Body of pancreas (tissue), 4 donors: ENCODE data around the gene GPR183. TPM values are rescaled to one million over a fixed set of nuclear protein-coding genes. Genes with fewer than 3 reads are reported as not detected.

Source experiments
- ATAC-seq: fragments of 150-250 bp; one replicate; pipeline ENCODE4 v1.9.1; 2016
- DNase-seq, 4 donors: peaks; one replicate each; pipeline ENCODE4 v3.0.0-alpha.2; 2019
- H3K27ac ChIP-seq, 4 donors: fragments of 200-600 bp; sonication (generic); 1 replicate in 3 of 4; 2 replicates in 1 of 4; pipeline versions ENCODE4 v1.5.1 to v1.6.1; 2016 to 2019; ENCODE audit warnings: mild to moderate bottlenecking in 1 of 4, mixed read lengths in 1 of 4, moderate library complexity in 1 of 4
- H3K27me3 ChIP-seq, 2 donors: fragments of 200-600 bp; sonication (generic); one replicate each; pipeline ENCODE4 v1.6.0; 2016; ENCODE audit warnings: mild to moderate bottlenecking in 1 of 2
- H3K36me3 ChIP-seq, 2 donors: fragments of 200-600 bp; sonication (generic); replicated peaks in 1 of 2; 2 replicates each; pipeline ENCODE4 v1.5.1; 2016; ENCODE audit warnings: low read depth in 2 of 2; ENCODE audit not compliant: insufficient read depth in 1 of 2
- H3K4me1 ChIP-seq: fragments of 200-600 bp; sonication (generic); one replicate; pipeline ENCODE4 v1.6.0; 2016
- H3K4me3 ChIP-seq, 2 donors: fragments of 200-600 bp; sonication (generic); 1 replicate in 1 of 2; 2 replicates in 1 of 2; pipeline ENCODE4 v1.5.1; 2016 to 2019
- H3K9me3 ChIP-seq, 3 donors: fragments of 200-600 bp; sonication (generic); 1 replicate in 2 of 3; 2 replicates in 1 of 3; pipeline ENCODE4 v1.5.1; 2016
- POLR2A ChIP-seq, 3 donors: fragments of 450-650 bp; IDR thresholded peaks; one replicate each; pipeline ENCODE4 v1.6.1; 2016; ENCODE audit warnings: antibody characterized with exemption in 3 of 3, mild to moderate bottlenecking in 2 of 3
- WGBS, 2 donors: methylation state at CpG; one replicate each; pipeline ENCODE4 v1.1.5; 2017; 5-methylcytosine and 5-hydroxymethylcytosine counted together
- intact Hi-C: fragments of 100-400 bp; cut with DNase I; formaldehyde crosslinking; loops from one replicate; pipeline ENCODE4 v1.15.1; 2023
- total RNA-seq, 2 donors: library from RNA; depleted of rRNA; stranded (reverse); fragments of >200 nt; gene quantifications; one replicate each; pipeline ENCODE4 v1.1.0, GENCODE V29; 2016
- TF ChIP-seq, protein P1 (sequence below), 7 experiments: fragments of 450-650 bp in 4 of 7; fragments of 200-600 bp in 3 of 7; sonication (generic) in 3 of 7; IDR thresholded peaks; one replicate each; pipeline ENCODE4 v1.5.1; 2016 to 2019; ENCODE audit warnings: antibody characterized with exemption in 7 of 7

The GPR183 gene
- total RNA-seq, 2 donors from 2014 or later = 3.6 TPM; not detected in 1

DNA sequence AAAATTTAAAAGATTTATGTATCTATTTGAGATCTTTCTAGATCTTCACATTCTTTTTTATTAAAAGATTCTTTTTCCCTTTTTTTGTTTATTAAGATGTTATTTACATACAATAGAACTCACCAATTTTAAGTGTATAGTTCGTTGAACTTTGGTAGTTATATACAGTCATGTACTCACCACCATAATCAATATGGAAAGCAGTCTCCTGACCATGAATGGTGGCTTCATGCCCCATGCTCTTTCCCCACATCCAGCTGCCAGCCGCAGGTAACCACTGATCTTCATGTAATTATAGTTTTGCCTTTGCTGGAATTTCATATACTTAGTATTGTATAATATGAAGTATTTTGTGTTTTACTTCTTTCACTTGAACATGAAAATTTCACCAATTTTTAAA, 20.6 kb upstream of the GPR183 start:
- Histone ChIP-seq H3K4me3 (no peak overlapping the region), H3K9me3 (no peaks in the 10 kb centered on the region), H3K4me1 (no peaks in the 10 kb centered on the region), H3K27me3 (no peaks in the 10 kb centered on the region), H3K27ac (no peak overlapping the region), H3K36me3 (no peaks in the 10 kb centered on the region)
- DNase-seq = no peak
- no peak for TF ChIP-seq POLR2A (IDR thresholded peaks at IDR 0.05)
- TF ChIP-seq, protein P1, sequence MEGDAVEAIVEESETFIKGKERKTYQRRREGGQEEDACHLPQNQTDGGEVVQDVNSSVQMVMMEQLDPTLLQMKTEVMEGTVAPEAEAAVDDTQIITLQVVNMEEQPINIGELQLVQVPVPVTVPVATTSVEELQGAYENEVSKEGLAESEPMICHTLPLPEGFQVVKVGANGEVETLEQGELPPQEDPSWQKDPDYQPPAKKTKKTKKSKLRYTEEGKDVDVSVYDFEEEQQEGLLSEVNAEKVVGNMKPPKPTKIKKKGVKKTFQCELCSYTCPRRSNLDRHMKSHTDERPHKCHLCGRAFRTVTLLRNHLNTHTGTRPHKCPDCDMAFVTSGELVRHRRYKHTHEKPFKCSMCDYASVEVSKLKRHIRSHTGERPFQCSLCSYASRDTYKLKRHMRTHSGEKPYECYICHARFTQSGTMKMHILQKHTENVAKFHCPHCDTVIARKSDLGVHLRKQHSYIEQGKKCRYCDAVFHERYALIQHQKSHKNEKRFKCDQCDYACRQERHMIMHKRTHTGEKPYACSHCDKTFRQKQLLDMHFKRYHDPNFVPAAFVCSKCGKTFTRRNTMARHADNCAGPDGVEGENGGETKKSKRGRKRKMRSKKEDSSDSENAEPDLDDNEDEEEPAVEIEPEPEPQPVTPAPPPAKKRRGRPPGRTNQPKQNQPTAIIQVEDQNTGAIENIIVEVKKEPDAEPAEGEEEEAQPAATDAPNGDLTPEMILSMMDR (IDR thresholded peaks at IDR 0.05) = no peak
- intact Hi-C loops = no loop called here
- WGBS, 2 donors = 90 to 98% methylated on average over 2 of the region's 2 CpGs
- no peak for ATAC-seq

DNA sequence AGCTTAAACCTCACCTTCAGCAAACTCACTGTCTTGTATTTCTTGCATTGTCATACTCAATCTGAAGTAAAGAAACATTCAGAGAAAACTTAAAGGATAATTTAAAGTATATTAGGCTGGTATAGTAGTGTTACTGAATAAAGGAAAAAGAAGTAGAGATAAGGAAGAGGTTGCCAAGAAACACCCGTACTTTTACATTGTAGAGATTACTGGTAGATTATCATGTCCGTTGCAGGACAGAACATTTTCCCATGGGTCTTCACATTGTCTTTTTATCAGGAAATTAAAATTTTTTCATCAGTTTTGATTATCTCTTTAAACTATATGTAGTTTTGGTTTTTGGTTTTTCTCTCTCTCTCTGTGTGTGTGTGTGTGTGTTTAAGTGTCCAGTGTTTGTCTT, 19.9 kb upstream of the GPR183 start:
- H3K9me3 ChIP-seq = no peaks in the 10 kb centered on the region
- H3K4me1 ChIP-seq = no peaks in the 10 kb centered on the region
- no peak overlapping the region for H3K27ac ChIP-seq
- H3K27me3 ChIP-seq = no peaks in the 10 kb centered on the region
- TF ChIP-seq, protein P1 (IDR thresholded peaks at IDR 0.05) = no peak
- TF ChIP-seq POLR2A (IDR thresholded peaks at IDR 0.05) = no peak
- DNase-seq (no peak), ATAC-seq (no peak)
- WGBS, 2 donors = 74 to 83% methylated on average over 2 of the region's 2 CpGs
- intact Hi-C loops = no loop called here
- H3K4me3 ChIP-seq = no peak overlapping the region
- no peaks in the 10 kb centered on the region for H3K36me3 ChIP-seq

DNA sequence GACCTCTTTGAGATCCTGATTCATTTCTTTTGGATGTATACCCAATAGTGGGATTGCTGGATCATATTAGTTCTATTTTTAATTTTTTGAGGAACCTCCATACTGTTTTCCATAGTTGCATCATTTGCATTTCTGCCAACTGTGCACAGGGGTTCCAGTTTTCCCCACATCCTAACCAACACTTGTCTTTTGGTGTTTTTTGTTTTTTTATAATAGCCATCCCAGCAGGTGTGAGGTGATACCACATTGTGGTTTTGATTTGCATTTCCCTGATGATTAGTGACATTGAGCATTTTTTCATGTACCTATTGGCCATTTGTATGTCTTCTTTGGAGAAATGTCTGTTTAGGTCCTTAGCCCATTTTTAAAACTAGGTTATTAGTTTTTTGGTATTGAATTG, 18.8 kb upstream of the GPR183 start:
- Histone ChIP-seq H3K4me3 (no peak overlapping the region), H3K36me3 (no peaks in the 10 kb centered on the region), H3K27ac (no peak overlapping the region), H3K9me3 (no peaks in the 10 kb centered on the region), H3K4me1 (peaks cover 4% of the 10 kb centered on the region), H3K27me3 (no peaks in the 10 kb centered on the region)
- TF ChIP-seq, protein P1 (IDR thresholded peaks at IDR 0.05) = no peak
- no peak for TF ChIP-seq POLR2A (IDR thresholded peaks at IDR 0.05)
- ATAC-seq (no peak), DNase-seq (no peak)
- intact Hi-C loops = no loop called here

DNA sequence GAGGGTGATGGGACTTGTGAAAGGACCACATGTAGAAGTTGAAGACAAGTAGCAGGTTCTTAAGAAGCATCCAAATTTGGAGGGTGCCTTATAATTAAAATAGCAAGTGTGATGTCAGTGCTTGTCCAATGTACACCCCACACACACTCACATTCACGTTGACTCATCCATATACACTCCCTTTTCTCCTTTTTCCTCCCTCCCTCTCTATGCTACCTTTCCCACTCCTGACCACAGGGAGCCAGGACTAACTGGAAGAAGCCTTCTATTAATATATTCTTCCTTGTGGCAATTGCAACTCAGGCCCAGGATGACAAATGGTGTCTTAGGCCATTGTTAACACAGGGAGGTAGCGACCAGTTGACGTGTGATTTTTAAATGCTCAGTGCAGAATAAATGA, 16.3 kb upstream of the GPR183 start:
- Histone ChIP-seq H3K4me1 (peaks cover 8% of the 10 kb centered on the region), H3K4me3 (no peak overlapping the region), H3K27me3 (no peaks in the 10 kb centered on the region), H3K9me3 (no peaks in the 10 kb centered on the region), H3K36me3 (no peaks in the 10 kb centered on the region), H3K27ac (no peak overlapping the region)
- DNase-seq (no peak), ATAC-seq (no peak)
- intact Hi-C loops = no loop called here
- WGBS, 2 donors = 85 to 91% methylated on average over 3 of the region's 3 CpGs
- TF ChIP-seq, protein P1 (IDR thresholded peaks at IDR 0.05) = no peak
- no peak for TF ChIP-seq POLR2A (IDR thresholded peaks at IDR 0.05)

DNA sequence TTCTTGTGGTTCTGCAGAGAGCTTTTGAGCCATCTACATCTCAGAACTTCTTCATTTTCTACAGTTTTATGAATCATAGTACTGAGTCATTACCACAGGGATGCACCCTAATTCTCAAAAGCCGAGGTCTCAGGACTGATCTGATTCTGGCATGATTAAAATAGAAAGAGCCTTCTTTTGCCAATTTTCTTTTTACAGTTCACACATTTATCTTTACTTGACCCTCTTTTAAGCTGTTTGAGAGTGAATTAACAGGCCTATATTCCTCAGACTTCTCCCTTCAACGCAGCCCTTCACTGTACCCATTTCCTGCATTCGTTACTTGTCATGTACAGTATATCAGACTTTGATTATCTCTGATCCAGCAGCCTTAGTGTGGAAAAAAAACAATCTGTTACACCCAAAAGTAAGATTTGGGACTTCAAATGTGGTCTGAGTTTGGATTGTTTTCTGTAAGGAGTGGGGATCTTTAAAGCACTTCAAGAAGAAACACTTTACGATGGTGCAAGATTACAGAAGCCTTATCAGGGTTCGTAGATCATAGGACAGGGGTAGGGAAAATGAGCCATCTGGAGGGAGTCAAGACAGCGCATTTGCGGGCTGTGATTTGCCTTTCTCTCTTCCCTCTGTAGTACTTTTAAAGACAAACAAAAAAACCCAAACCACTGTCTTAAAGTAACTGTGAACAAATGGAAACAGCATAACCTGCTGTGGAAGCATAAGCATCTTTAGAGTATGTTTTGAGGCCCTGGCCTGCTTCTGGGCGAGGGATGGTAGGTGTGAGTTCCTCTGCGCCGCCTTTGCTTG, 15.3 kb upstream of the GPR183 start:
- Histone ChIP-seq H3K36me3 (no peaks in the 10 kb centered on the region), H3K9me3 (no peaks in the 10 kb centered on the region), H3K4me3 (no peak overlapping the region), H3K27ac (peak overlapping the region in 1 of 4 donors; percentile 57), H3K27me3 (no peaks in the 10 kb centered on the region), H3K4me1 (peaks cover 8% of the 10 kb centered on the region)
- no peak for TF ChIP-seq POLR2A (IDR thresholded peaks at IDR 0.05)
- TF ChIP-seq, protein P1 (IDR thresholded peaks at IDR 0.05) = no peak
- DNase-seq (no peak), ATAC-seq (no peak)
- intact Hi-C loops = no loop called here
- WGBS, 2 donors = 72 to 81% methylated on average over 10 of the region's 10 CpGs
